Subcutaneous adipose tissue (tissue), 4 donors: ENCODE measurements around the gene ZNF205. TPM values are rescaled to one million over a fixed set of nuclear protein-coding genes. Genes with fewer than 3 reads are reported as not detected.

Source experiments
- CTCF ChIP-seq: fragments of 450-650 bp; IDR thresholded peaks from one replicate; pipeline ENCODE4 v1.5.1; 2016; ENCODE audit warnings: low read depth, mild to moderate bottlenecking, control low read depth, antibody characterized with exemption, moderate library complexity
- total RNA-seq, 4 donors: library from RNA; depleted of rRNA; stranded (reverse); fragments of >200 nt; gene quantifications; one replicate each; pipeline ENCODE4 v1.1.0, GENCODE V29; 2016

Gene ZNF205
- total RNA-seq, 4 donors from 2014 or later = 3.4 to 15.3 (median 7.6) TPM

GRCh38 chr16:3148256-3149192 is 36.1 kb downstream of the ZNF205 start:
- TF ChIP-seq CTCF = no peak

DNA sequence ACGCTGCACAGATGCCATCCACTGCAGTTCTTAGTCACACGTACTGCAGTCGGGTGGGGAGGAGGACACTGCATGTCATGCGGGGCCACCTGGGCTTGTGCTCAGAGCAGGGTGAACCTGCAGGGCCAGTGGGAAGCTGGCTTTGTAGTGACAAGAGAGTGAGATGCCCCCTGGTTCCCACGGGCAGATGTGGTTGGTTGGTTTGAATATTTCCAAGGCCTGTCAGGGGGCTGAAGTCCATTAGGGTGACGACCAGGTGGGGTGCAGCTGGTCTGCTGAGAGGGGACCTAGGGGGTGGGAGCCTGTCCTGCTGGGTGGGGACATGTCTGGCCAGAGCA is 36.8 kb downstream of the ZNF205 start:
- no peak for TF ChIP-seq CTCF

DNA sequence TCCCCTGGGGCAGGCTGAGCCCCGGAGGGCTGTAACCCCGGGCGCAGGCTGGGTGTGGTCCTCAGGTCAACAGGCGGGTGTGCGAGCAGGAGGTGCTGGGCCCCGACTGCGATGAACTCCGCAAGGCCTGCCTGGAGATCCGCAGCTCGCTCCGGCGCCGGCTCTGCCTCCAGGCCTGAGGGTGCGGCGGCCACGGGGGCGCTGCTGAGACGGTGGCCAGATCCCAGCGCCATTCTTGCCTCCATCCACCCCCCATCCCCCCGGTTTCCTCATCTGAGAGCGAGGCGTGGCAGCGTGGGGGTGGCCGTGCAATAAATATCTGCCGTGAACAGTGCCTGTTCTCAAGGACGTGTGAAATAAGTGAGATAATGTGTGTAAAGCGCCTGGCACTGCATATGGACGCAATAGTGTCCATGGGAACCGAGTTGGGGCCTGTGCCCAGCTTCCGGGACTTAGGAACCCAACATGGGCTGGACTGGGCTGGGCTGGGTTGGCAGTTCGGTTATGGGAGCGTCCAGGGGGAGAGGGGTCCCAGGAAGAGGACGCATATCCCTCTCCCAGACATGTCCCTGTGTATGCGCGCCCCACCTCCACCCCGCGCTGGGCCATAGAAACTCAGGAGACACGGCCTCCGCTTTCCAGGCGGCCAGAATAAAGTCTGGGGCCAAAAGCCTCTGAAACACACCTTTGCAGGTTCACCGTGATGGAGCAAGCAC is 37.4 kb downstream of the ZNF205 start:
- no peak for TF ChIP-seq CTCF

DNA sequence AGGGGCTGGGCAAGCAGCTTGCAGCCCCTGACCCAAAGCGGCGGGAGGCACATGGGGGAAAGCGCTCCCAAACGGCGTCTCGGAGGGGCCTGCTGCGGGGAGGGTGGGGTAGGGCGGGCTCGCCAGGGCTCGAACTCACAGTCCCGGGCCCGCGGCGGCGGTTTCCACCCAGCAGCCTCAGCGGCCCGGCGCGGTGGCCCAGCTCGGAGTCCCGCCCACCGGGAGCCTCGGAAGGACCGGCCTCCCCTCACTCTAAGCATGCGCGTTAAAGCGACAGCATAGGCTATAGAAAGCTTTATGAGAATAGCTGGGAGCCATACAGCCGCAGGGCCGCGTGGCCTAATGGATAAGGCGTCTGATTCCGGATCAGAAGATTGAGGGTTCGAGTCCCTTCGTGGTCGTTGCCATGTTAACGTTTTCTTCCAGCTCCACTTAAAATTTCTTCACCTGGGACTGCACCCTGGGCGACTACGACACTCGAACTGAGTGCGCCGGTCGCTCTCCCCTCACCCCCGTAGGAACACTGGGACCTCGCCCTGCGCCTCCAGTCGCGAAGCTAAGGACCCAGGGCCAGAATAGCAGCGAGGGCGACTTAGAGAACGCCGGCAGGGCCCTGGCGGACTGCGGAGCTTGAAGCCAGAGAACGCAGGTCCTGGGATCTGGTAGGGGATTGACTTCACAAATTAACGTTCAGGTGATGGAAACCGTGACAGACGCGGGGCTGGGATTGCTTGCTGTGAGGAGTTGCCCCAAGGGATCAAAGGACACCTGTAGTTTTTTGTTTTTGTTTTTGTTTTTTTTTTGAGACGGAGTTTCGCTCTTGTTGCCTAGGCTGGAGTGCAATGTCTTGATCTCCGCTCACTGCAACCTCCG is 38.2 kb downstream of the ZNF205 start:
- no peak for TF ChIP-seq CTCF

DNA sequence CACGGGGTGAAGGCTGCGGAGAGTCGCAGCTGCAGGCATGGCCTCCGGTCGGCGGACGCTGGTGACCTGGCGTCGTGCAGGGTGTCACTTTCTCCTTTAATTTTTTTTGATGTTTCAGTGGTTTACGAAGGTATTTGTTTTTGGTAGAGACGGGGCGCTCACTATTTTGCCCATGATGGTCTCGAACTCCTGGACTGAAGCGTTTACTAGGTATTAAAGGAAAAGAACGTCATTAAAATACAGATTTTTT is 39.6 kb downstream of the ZNF205 start:
- no peak for TF ChIP-seq CTCF

DNA sequence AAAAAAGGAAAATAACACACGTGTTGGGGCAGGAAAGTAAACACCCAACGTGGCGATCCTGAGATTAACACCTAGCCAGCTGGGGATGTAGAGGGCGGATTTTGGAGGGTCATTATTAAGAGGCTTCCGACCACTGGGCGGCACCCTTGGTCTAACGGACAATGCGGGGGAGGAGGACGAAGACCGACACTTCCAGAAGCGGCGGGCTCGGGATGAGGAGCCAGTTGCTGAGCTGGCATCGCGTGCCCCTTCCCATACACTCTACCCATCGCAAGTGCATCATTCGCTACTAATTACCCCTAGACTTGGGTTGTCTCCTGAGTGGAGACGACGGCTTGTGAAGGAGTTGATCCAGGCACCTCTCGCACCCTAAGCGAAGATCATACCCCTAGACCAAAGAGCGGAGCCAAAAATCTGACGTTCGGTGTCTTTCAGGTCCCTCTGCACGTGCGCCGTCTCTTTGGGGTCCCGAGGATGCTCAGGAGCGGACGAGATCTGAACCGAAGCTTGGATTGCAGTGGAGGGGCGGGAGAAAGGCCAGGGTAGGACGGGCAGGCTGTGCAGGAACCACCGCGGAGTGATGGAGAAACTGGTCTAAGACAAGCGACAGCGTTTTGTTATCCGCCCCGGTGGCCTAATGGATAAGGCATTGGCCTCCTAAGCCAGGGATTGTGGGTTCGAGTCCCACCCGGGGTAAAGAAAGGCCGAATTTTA is 40.0 kb downstream of the ZNF205 start:
- no peak for TF ChIP-seq CTCF
